Measurements from ENCODE around the gene SLC2A8.

Gene SLC2A8

GRCh38 chr9:127396808-127397645 lies at the start of gene SLC2A8:
Gene SLC2A8, plus strand, starts transcription at chr9:127397169. Its CDS starts 62 bp downstream, at chr9:127397231.
- peak; percentile 80 for DNase-seq

GRCh38 chr9:127347831-127348776 lies 48.9 kb upstream of the SLC2A8 start:
- DNase-seq, result no peak

GRCh38 chr9:127349483-127350113 lies 47.4 kb upstream of the SLC2A8 start:
- no peak for DNase-seq

- no peak for DNase-seq
These were observed 45.5 kb upstream of the SLC2A8 start for GRCh38 chr9:127351182-127352166.

DNA sequence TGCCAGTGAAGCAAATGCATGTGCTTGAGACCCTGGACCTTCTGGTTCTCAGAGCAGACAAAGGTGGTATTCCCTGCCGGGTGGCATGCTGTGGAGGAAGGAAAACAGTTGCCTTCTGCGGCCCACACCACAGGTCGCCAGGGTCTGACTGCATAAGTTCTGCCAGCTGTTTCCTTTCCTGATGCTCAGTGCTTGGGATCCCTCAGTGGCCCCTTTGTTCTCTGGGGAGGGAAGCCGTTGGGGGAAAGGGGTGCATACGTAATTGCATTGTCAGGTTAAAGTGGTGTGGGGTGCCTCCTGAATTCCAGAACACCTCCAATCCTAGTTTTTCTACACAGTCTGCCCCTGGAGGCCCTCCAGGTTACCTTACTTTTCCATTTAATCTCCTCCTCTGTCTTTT lies 43.1 kb upstream of the SLC2A8 start:
- no peak for DNase-seq

DNA sequence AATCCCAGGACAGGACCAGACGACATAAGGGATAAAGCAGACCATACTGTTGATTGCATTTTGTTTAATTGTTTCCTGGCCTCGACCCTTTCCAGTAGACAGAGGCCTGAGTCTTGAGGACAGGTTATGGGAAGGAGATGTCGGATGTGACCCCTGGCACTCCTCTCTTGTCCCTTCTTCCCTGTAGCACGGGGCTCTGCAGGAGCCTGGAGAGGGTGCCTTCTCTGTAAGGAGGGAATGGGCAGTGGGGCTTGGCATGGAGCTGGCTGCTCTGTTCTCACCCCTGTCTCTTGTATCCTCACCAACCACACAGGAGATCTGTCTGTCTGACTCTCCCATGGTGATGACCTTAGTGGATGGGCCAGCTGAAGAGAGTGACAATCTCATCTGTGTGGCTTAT lies 40.1 kb upstream of the SLC2A8 start:
- no peak for DNase-seq

GRCh38 chr9:127358023-127358535 lies 38.9 kb upstream of the SLC2A8 start:
- no peak for DNase-seq

DNA sequence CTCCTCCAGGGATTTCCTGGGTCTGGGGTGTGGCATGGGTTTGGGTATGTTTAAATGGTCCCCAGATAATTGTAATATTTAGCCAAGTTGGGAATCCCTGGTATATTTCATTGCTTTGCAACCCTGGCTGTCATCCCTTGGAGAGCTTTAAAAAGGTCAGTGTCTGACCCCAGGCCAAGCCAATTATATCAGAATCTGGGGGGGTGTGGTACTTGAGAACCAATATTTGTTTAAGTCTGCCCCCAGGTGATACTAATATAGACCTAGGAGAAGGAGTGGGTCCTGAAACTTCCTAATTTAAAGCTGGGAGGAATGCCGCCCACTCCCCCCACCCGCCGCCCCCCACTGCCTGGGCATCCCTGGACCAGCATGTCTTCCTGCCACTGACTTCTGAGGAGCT lies 38.2 kb upstream of the SLC2A8 start:
- no peak for DNase-seq

DNA sequence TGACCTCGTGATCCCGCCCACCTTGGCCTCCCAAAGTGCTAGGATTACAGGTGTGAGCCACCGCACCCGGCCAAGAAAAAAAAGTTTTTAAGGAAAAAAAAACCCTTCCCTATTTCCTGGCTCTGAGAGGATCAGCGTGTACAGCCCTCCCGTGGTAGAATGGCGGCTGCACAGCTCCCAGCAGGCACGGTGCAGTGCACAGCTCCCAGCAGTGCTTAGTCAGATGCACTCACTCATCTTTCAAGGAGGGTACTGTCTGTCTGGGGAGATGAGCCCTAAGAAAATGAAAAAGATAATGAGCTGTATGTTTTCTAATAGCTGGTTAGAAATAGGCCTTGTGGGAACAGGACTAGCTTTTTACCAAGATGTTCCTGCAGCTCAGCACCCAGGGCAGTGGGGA lies 36.7 kb upstream of the SLC2A8 start:
- DNase-seq, result no peak

GRCh38 chr9:127360829-127361228 lies 36.1 kb upstream of the SLC2A8 start:
- DNase-seq, result no peak

GRCh38 chr9:127361561-127361960 lies 35.4 kb upstream of the SLC2A8 start:
- DNase-seq, result no peak

DNA sequence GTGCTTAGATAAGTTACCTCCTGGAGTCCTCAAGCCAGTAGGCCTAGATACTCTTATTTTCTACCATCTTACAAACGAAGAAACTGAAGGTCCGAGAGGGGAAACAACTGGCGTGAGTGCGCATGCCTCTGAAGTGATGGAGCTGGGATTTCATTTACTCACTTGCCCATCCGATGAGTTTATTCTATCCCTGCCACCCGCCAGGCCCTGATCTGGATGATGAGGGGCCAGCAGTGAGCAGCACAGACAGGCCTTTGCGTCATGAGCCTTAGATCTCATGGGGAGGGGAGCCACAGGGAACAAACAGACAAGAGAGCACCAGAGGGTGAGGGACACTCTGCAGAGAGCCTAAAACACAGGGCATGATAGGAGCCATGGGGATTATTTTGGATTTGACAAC lies 34.1 kb upstream of the SLC2A8 start:
- DNase-seq, result no peak

DNA sequence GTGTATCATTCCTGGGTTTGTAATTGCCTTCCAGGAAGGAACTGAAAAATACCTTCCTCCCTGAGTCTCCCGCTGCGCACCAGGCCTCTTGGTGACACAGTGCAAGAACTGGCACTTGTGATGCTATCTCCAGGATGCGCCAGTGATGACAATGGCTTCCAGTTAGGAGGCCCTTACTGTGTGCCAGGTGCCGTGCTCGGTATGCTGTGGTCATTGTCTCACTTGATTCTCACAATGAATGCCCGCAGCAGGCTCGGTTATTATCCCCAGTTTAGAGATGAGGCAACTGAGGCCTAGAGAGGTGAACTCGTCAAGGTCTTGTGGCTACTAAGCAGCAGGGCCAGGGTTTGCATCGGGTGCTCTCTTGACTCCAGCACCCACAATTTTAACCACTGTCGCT lies 31.5 kb upstream of the SLC2A8 start:
- DNase-seq, result no peak

DNA sequence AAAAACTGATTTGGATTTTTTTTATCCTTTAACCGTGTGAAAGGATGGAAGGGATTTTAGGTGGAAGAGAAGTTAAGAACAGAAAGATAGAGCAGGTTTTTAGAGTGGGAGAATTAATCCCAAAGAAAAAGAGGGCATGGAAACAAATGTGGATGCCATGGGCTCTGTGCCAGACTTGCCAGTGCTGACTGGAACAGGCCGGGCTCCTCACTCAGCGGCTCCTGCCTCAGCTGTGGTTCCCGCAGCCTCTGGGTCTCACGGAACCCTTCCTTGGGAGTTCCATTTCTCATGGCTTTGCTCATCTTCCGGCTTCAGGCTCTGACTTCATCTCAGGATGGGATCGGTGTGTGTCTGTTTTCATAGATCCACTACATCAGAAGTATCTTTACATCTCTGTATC lies 30.4 kb upstream of the SLC2A8 start:
- DNase-seq, result no peak

GRCh38 chr9:127368852-127369402 lies 28.0 kb upstream of the SLC2A8 start:
- DNase-seq, result no peak

DNA sequence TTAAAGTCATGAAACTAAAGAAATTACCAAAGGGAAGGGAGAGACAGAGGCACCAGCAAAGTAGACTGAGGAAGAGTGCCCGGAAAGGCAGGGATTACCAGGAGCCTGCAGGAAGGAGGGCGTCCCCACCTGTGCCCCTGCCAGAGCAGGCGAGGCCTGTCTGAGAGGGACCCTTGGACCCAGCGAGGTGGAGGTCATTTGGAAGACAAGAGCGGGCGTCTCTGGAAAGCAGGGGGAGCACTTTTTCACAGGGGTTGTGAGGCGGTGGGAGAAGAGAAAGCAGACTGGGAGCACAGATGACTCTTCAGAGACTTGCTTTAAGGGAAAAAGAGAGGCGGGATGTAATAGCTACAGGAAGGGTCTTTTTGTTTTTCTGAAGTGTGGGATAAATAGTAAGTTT lies 27.5 kb upstream of the SLC2A8 start:
- DNase-seq, result no peak

DNA sequence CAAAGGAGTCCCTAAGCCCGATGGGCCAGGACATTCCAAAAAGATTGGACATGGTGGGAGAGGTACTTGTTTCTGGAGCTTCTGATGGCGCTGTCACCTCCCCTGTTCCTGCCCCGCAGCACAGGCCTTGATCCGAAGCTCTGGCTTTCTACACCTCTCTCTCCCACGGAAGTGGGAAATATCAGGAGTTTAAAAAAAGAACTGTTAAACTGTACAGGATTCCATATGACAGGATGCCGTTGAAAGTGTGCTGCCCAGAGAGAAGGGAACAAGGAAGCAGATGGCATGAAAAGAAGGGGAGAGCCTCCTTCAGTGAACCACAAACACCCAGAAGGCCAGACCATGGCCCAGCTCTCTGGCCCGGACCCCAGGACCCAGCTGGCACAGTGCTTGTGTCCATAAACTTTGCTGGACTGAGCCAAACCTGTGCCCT lies 26.8 kb upstream of the SLC2A8 start:
- no peak for DNase-seq

GRCh38 chr9:127370672-127371648 lies 26.0 kb upstream of the SLC2A8 start:
- no peak for DNase-seq

DNA sequence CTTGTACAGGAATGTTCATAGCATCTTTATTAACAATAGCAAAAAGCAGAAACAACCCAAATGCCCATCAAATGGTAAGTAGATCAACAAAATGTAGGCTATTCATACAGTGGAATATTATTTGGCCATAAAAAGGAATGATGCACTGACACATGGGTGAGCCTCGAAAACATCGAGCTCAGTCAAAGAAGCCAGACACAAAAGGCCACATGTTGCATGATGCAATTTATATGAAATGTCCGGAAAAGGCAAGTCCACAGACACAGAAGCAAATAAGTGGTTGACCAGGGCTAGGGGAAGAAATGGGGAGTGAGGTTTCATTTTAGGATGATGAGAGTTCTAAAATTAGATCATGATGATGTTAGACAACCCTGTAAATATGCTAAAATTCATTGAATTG lies 16.5 kb upstream of the SLC2A8 start:
- DNase-seq, result no peak

DNA sequence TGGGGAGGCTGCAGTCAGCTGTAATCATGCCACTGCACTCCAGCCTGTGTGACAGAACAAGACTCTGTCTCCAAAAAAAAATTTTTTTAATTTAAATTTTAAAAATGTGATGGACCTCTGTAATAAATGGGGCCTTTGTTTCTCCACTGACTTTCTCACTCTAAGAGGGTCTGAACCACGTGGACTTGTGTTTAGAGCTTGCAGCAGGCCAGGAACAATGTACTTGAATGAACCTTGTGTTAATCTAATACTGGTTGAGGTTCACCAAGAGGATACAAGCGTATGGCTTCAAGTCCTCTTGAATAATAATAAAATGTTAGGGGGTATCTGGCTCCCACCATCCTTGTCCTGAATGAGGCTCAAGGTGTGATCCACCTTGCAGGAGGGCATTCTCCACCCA lies 14.4 kb upstream of the SLC2A8 start:
- DNase-seq, result no peak

Data from stimulated activated CD4-positive, alpha-beta T cell treated with anti-CD3 and anti-CD28 coated beads, Interleukin-4, amount 100 ng/mL, for 1 hour (primary cell).